Effector CD4-positive, alpha-beta T cell (primary cell): ENCODE data around the gene DNAJC6.
"Not testable (repeated sequence)": the region's sequence is repeated elsewhere in the genome, so short reads cannot be mapped to it uniquely, and the experiment has no call there.

Source experiments
- DNase-seq: peaks from one replicate; pipeline ENCODE4 v3.0.0-alpha.2; 2020
- total RNA-seq: gene quantifications from one replicate; lab custom pipeline; 2026; lab: John Stamatoyannopoulos, UW

Gene DNAJC6
- total RNA-seq, result 1.9 reads per million, percentile 2 among the genes with 10 or more reads in this experiment

DNA sequence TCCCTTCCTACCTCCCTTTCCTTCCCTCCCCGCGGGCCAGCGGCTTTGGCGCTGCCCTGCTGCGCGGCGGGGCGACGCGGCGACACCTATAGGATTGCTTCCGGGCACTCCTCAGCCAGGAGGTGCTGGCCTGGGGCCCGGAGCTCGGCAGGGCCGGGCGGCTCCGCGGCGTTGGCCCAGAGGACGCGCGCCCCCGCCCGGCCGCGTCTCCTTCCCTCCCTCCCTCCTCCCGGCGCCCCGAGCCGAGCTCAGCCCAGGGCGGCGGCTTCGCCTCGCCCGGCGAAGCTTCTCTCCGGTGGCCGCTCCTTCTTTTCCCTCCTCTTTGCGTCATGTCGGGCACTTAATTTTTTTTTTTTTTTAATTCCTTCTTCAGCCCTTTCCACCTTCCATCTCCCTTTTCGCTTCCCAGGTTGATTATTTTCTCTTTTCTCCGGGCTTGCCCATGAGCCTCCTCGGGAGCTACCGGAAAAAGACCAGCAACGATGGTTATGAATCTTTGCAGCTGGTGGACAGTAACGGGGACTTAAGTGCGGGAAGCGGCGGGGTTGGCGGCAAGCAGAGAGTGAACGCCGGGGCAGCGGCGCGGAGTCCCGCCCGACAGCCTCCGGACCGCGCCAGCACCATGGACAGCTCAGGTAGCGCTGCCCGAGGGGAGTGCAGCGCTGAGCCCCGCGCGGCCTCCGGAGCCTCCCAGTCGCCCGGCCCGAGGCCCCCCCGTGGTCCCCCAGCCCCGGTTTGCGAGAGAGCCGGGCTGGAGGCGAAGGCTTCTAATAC, at the start of gene DNAJC6:
Gene DNAJC6, plus strand, starts transcription at position 240 of the 774 bp plus-strand sequence. Its CDS starts 203 bp downstream, at position 443.
- no peak for DNase-seq

DNA sequence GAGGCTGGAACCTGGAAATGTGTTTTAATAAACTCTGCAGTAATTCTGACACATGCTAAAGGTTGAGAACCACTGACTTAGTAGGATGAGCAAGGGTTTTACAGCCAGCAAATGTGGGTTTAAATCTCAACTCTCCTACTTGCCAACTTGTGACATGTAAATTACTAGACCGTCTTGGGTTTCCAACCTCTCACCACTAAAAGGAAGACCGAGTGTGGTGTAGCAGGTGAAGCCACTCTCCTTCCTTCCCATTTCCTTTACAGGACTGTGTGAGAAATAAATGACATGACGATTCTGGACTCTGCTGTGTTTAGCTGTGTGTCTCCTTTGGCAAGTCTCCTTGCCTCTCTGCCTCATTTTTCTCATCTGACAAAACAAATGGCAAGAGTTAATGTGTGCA, 49.5 kb upstream of the DNAJC6 start:
- DNase-seq, result no peak

DNA sequence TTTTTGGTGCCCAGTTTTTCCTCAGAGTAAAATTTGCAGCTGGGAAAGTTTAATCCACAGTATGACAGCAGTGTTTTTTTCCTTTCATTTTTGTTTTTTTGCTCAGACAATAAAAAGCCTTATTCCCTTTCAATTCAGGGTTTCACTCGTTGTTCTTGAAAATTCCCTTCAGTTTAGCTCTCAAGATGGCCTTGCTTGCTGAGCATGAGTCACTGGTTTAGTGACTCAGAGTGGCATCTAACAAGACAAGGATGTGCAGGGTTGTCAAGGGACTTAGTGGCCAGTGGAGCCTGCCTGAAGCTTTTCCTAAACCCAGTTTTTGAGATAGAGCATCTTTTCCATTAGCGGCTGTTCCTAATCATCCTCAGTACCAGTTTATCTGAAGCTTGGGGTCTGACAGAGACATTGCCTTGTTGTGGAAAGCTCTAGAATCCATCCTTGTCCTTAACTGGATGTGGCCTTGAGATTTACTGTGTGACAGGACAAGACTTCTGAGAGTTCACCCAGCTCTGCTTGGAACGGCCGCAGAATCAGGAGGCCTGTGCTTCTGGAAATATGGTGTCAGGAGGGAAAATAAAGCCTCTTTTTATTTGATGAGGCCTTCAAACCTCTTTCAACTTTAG, 48.4 kb upstream of the DNAJC6 start:
- no peak for DNase-seq

DNA sequence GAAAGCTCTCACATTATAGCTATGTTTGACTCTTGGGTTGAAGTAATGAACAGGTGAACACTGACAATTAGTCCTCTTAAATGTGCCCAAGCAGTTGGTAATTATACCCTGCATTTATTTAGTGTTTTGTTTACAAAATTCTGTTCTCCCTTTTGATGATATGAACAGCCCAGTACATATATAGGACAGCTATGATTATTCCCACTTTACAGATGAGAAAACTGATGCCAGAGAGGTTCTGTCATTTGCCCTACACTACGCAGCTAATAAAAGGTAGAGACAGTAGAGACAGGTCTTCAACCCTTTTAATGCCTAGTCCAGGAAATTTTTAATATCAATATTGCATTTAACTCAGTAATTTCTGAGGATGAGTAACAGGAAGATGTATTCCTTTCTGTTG, 46.1 kb upstream of the DNAJC6 start:
- DNase-seq, result no peak

DNA sequence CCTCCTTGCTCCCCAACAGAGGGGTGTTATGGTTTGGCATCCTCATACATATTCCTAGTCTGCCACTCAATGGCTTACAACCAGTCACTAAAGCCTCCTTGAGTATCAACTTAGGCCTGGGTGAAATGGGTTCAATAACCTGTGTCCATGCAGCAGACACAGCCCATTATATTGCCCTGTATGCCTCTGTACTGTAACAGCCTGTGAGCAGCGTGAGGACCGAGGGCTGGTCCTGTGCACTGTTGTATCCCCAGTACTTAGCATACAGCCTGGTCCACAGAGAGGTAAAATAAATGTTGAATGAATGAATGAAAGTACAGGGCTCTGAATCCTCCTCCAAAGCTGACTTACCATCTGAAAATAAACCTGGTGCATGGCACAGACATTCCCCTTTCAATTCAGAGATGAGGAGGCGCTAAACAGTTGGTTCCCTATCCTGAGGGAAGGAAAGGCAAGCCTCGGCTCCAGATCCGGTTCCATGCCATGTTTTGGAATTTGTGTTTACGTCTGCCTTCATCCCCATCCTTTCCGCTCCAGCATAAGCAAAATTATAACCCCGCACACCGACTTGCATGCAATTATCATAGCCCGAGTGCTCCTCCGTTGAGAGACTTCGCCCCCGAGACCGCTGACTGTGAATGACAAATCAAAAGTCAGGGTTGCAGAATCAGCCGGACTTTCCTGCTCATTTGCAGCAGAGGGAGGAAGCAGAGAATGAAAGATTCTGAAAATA, 45.0 kb upstream of the DNAJC6 start:
- no peak for DNase-seq

DNA sequence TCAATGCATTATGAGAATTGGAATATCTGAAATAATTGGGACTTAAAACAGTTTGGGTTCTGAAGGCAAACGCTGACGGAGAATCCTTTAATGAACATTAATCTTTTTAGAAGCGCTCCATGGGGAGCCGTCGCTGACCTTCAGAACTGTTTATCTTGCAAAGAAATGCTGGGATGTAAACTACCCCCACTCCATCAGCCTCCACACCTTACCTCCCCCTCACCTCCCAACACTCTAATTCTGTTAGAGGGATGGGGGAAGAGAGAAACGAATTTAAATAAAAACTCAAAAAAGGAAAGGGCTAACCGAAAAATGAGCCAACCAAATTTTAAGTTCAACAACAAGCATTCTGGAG, 44.1 kb upstream of the DNAJC6 start:
- no peak for DNase-seq

DNA sequence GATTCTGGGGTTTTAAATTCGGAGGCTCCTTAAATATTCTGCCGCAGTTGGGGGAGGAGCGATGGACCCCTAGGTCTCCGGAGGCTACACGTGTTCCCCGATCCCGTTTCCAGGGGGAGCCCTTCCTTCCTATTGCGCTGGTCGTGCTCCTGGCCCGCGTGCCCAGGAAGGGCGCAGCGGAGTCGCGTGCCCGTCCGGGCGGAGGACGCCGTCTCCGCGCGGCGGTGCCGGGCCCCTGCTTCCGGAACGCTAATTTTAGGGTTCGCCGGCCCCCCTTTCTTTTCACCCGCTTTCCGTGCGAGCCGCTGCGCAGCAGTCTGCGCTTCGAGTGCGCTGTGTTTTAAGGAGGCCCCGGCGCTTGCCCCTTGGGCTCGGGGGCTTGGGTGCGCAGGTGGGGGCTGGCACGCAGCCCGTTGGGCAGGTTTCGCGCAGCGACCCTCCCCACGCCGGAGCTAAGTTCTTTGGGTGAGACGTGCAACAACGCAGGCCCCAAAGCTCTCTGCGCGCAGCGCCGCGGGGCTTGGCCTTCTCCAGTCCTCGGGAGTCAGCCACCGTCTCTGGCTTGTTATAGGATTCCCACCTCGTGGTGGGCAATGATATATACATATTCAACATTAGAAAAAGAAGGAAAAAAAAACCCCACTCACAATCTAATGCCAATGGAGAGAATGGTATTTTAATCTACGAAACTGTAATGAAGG, 43.5 kb upstream of the DNAJC6 start:
- DNase-seq, result peak; percentile 4

DNA sequence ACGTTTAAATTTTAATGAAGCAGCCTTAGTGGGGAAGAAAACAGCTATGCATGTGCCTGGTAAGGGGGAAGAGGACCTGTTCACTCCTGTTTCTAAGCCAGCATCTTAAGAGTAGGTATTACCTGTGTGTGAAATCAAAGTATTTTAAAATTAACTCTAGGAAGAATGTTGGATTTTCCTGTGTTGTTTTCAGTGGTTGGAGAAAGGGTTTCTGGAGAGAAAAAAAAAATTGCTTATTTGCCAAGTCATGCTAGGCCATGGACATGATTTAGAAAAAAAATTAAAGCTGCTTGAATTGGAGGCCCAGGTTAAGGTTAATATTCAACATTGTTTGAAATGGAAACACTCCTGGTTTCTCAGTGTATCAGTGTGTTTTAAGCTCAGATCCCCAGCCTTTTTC, 42.9 kb upstream of the DNAJC6 start:
- DNase-seq, result no peak

DNA sequence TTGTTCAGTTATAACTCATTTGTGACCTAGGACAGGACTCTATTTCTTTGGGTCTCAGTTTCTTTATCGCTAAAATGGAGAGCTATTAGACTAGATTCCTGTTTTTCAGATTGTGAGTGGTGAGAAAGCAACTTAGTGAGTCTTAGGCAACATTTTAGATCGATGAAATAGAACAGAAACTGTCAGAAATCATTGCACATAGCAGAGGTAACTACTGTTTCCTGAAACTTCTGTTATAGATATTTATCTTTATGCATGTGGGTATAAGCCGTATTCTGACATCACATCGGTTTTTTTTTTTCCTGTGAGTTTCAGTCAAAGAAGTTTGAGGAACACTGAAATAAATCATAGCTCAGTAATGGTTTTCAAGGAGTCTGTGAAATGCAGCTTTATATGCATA, 42.1 kb upstream of the DNAJC6 start:
- DNase-seq, result no peak

DNA sequence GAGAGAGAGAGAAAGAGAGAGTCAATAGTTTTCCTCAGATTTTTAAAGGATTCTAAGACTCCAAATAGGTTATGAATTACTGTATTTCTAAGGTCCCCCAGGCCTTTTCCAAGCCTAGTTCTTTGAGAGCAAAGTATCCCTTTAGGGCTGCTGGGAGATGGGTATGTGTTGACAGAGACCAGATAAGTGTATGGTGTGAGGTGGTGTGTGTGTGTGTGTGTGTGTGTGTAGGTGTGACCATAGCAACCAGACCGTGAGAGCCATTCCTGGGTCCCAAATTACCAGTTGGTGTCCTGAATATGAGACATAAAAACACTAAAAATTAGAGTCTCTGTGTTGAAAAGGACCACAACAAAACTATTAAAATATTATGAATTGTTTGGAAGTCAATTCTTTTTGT, 41.7 kb upstream of the DNAJC6 start:
- no peak for DNase-seq

DNA sequence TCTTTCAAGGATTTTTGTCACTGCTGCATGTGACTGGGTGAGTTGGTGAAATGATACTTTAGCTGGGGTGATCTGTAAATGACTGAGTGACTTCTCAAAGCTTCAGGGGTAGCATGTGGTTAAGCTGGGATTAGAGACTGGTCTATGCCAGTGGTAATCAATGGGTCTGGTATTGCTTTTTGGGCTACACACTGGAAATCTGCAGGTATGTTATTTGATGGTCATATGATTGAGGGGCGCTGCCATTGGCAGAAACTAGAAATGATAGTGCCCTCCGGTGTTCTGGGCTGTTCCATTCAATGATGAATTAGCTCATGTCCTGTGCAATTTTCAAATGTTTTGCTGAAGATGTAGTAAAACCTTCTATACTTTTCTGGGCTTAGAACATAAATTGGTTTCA, 39.7 kb upstream of the DNAJC6 start:
- DNase-seq, result no peak

DNA sequence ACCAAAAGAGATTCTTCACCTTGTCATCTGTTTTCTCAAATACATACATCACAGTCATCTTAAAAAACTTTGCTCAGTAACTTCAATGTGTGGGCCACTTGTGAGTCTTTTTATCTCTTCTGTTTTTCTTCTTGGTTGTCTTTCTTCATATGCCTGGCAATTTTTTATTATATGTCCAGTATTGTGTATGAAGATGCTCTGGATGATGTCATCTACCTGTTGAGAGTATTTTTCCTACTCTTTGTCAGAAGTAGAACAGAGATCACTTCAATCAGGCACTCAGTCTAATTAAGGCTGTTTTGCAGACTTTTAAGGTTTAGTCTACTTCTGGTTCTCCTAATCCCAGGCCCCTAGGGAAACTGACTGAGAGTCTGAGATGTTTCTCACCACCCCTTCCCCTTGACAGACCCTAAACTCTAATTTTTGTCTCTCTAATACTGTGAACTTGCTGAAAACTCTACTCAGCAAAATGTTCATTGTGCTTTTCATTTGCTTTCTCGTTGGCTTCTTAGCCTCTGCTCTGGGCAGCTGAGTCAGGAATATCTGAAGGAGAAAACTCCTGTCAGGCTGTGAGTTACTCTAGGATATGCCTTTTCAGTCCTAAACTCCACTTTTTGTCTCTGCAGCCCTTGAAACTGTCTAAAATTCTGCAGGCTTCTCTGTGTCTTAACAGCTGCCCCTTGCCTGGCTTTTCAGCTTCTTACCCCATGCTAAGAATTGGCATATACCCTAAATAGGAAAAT, 33.0 kb upstream of the DNAJC6 start:
- DNase-seq, result no peak

DNA sequence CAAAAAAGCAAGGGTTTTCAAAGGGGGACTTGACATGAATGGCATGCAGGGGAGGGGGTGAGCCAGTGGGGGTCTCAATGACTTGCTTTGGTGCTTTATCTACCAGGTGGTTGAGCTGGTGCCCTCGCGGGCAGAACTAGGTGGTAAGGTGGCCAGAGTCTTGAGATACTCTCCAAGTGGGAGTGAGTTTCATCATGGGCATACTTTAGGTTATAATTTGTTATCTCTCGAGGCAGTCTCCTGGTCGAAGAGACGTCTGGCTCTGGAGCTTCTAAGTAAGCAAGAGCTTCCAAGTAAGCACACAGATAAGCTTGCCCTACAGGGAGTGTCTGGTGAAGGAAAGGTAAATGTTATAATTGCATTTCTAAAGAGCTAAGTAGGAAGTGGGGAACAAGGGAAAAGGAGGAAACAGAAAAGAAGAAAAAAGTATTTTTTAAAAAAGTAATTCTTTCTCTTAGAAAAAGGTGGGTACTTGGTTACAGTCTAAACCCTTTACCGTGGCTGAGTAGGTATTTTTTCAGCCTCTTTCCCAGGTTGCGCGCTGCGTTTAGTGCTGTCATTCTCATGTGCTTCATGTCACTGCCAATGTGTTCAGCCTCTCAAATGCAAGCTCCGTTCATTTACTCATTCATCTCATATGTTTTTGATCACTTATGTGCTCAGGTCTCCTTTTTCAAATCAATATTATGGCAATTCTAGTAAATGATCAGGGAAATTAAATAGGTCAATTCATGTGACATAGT, 31.6 kb upstream of the DNAJC6 start:
- DNase-seq, result no peak

DNA sequence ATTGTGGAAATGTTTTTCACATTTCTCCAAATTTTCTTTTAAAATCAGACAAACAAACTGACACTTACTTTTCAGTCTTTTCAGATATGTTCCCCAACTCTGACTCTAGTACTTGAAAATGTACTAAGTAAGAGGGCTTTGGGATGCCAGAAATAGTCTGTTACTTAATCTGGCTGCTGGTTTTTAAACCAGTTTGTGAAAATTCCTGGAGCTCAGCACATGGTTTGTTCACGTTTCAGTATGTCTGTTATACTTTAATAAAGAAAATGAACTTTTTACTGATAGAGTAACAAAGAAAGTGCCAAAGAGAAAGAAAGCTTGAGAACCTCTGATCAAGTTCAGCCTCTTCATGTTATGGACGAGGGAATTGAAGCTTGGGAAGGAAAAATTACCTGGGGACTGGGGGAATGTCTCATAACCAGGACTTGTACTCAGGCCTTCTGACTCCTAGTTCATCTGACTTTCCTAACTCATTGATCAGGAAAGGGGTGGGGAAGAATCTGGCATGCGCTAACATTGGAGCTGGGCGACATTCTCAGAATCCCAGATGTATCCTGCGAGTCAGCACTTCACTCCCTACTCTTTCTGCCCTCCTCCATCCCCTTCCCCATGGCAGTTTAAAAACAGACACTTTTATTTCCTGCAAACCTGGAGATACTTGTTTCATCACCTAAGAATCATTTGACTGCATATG, 30.8 kb upstream of the DNAJC6 start:
- DNase-seq, result no peak

DNA sequence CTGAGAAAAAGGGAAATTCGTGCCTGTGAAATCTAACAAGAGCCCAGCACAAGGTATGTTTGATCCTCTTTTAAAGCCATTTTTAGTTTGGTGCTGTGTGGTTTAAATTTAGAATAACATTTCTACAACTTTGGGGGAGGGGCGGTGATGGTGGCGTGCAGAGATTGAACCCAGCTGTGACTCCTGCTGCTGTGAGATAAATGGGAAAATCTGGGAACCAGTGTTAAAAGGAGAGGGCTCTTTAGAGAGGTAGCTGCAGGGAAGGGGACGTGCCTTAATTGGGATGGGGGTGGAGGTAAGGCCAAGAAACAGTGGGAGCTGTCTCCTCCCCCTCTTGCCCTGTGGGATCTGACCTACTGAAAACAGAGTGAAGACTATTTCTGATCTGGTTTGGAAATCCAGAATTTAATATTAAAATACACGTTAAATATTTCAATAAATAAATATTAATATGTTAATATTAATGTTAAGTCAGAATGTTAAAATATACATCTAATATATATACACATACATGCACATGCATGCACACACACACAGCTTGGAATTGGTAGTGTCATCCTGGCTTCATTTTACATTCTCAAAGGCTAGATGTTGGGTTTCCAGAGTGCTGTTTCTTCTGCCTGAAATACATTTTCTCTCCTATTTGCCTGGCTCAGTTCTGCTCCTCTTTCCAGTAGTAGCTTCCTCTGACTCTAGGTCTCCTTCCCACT, 30.1 kb upstream of the DNAJC6 start:
- no peak for DNase-seq

DNA sequence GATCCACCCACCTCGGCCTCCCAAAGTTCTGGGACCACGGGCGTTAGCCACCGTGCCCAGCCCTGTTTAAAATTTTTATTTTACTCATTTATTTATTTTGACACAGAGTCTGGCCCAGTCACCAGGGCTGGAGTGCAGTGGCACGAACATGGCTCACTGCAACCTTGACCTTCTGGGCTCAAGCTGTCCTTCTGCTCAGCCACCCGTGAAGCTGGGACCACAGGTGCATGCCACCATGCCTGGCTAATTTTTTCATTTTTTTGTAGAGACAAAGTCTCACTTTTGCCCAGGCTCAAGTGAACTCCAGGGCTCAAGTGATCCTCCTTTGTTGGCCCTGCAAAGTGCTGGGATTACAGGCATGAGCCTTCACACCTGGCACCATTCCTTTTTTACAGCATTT, 27.5 kb upstream of the DNAJC6 start:
- no peak for DNase-seq

DNA sequence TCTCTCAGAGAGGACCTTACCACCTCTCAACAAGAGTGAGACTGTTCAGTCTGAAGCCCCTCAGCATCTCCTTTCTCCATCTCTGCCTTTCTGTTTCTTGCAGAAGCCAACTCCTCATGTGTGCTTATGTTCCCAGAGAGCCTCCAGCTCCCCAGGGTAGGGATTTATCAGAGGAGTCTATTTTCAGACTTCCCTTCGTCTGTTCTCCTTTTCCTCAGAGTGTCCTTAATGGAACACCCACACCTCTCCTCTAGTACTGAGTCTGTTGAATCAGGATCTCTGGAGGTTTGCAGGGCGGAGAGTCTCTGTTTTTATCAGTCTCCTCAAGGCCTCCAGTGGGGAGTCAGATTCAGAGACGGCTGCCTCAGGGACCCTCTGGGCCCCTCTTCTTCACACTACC, 25.1 kb upstream of the DNAJC6 start:
- no peak for DNase-seq

DNA sequence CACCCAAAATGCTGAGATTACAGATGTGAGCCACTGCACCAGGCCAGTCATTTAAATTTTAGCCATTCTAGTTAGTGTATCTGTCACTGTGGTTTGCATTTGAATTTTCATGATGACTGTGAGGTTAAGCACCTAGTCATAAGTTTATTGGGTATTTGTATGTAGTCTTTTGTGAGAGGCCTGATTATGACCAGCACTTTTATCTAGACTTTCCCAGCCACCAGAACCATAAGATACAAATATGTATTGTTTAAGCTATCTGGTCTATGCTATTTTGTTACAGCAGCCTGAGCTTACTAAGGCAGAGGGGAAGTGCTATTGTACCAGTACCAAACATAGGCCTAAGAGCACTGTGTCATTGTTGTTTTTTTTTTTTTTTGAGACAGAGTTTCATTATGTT, 19.9 kb upstream of the DNAJC6 start:
- DNase-seq, result no peak

DNA sequence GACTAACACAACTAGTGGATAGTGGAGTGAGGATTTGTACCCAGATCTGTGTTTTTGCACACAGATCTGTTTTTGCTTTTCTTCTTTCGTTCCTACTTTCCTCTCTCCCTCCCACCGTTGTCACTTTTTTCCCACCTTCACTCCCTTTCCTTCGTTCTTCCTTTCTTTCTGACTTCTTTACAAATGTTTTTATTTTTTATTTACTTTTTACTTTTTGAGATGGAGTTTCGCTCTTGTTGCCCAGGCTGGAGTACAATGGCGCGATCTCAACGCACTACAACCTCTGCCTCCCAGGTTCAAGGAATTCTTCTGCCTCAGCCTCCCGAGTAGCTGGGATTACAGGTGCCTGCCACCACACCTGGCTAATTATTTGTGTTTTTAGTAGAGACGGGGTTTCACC, 17.5 kb upstream of the DNAJC6 start:
- not testable (repeated sequence) for DNase-seq

DNA sequence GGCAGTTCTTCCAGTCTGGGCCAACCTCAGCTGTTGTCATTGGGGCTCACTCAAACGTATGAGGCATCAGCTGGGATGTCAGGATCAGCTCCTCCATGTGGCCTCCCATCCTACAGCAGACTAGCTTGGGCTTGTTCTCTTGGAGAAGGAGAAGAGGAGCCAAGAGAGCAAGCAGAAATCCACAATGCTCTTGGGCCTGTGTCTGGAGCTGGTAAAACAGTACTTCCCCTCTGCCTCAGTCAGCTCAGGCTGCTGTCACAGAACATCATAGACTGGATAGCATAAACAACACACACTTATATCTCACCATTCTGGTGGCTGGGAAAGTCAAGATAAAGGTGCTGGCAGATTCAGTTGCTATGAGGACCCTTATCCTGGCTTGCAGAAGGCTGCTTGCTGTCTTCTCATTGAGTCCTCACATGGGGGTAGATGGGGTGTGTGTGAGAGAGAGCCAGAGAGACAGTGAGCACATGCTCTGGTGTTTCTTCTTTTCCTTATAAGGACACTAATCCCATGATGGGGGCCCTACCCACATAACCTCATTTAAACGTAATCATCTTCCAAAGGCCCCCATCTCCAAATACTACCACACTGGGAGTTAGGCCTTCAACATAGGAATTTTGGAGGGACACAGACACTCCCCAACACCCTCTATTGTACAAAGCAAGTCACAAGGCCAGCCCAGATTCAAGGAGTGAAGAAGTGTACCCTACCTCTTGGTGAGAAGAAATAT, 16.3 kb upstream of the DNAJC6 start:
- DNase-seq, result no peak
